ENCODE measurements around the gene CFAP97. TPM values are rescaled to one million over a fixed set of nuclear protein-coding genes. Genes with fewer than 3 reads are reported as not detected.

The CFAP97 gene
- total and polyA plus RNA-seq, 9 of the 15 experiments (the other 6 are each of a cell fraction or from before 2014, with no cell fraction given) = 17.3 to 57.8 (median 44.4) TPM

DNA sequence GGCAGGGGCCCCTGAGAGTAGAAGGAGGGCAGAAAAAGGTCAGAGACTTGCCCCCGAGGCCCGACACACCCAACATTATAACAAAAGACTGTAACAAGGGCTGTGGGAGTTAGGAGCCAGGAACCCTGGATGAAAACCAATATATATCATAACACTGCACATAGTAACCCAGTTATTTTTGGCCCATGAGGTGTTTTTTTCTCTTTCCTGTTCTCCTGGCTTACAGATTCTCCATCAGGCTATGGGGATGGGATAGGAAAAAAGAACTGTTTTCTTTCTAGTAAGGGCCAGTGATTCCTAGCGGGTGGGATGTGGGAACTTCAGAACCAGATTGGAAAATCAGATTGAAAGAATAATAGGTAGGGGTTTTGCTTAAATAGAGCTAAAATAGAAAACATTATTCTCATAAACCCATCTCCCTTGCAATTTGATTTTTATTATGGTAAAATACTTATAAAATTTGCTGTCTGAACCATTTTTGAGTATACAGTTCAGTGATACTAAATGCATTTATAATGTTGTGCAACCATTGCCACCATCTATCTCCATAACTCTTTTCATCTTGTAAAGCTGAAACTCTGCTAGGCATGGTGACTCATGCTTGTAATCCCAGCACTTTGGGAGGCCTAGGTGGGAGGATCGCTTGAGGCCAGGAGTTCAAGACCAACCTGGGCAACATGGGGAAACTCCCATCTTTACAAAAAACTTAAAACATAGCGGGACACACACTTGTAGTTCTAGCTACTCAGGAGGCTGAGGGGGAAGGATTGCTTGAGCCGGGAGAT is 39.1 kb upstream of the CFAP97 start (continued):
- TF ChIP-seq, protein P1, sequence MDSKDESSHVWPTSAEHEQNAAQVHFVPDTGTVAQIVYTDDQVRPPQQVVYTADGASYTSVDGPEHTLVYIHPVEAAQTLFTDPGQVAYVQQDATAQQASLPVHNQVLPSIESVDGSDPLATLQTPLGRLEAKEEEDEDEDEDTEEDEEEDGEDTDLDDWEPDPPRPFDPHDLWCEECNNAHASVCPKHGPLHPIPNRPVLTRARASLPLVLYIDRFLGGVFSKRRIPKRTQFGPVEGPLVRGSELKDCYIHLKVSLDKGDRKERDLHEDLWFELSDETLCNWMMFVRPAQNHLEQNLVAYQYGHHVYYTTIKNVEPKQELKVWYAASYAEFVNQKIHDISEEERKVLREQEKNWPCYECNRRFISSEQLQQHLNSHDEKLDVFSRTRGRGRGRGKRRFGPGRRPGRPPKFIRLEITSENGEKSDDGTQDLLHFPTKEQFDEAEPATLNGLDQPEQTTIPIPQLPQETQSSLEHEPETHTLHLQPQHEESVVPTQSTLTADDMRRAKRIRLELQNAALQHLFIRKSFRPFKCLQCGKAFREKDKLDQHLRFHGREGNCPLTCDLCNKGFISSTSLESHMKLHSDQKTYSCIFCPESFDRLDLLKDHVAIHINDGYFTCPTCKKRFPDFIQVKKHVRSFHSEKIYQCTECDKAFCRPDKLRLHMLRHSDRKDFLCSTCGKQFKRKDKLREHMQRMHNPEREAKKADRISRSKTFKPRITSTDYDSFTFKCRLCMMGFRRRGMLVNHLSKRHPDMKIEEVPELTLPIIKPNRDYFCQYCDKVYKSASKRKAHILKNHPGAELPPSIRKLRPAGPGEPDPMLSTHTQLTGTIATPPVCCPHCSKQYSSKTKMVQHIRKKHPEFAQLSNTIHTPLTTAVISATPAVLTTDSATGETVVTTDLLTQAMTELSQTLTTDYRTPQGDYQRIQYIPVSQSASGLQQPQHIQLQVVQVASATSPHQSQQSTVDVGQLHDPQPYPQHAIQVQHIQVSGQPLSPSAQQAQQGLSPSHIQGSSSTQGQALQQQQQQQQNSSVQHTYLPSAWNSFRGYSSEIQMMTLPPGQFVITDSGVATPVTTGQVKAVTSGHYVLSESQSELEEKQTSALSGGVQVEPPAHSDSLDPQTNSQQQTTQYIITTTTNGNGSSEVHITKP (IDR thresholded peaks at IDR 0.05; ENCODE audit: partially characterized antibody) = no peak
- TF ChIP-seq MTF1 (CRISPR knock-in tag; IDR thresholded peaks at IDR 0.05; ENCODE audit: borderline replicate concordance) = no peak
- TF ChIP-seq ZBED1 (IDR thresholded peaks at IDR 0.05) = no peak
- TF ChIP-seq FOSL1 (tag; conservative IDR thresholded peaks at IDR 0.05) = peak; percentile 61; the same call in 1 of the 2 replicates
- no peak for TF ChIP-seq KLF6 (CRISPR knock-in tag; IDR thresholded peaks at IDR 0.05; ENCODE audit: borderline replicate concordance)
- TF ChIP-seq ZNF263 (CRISPR knock-in tag; IDR thresholded peaks at IDR 0.05; ENCODE audit: borderline replicate concordance) = no peak
- TF ChIP-seq ZBTB33 (CRISPR knock-in tag; IDR thresholded peaks at IDR 0.05) = no peak
- TF ChIP-seq CHCHD3 (CRISPR knock-in tag; IDR thresholded peaks at IDR 0.05) = no peak
- no peak for TF ChIP-seq ZEB2 (IDR thresholded peaks at IDR 0.05)
- no peak for TF ChIP-seq NCOA1 (IDR thresholded peaks at IDR 0.05; ENCODE audit: low read depth)
- peak; percentile 46; the same call in 1 of the 2 replicates for TF ChIP-seq ADNP (tag; IDR thresholded peaks at IDR 0.05)
- no peak for TF ChIP-seq DACH1 (IDR thresholded peaks at IDR 0.05; ENCODE audit: partially characterized antibody)
- TF ChIP-seq ZNF165 (CRISPR knock-in tag; IDR thresholded peaks at IDR 0.05; ENCODE audit: borderline replicate concordance) = no peak
- no peak for TF ChIP-seq RFX7 (CRISPR knock-in tag; IDR thresholded peaks at IDR 0.05)
- TF ChIP-seq, protein P2, sequence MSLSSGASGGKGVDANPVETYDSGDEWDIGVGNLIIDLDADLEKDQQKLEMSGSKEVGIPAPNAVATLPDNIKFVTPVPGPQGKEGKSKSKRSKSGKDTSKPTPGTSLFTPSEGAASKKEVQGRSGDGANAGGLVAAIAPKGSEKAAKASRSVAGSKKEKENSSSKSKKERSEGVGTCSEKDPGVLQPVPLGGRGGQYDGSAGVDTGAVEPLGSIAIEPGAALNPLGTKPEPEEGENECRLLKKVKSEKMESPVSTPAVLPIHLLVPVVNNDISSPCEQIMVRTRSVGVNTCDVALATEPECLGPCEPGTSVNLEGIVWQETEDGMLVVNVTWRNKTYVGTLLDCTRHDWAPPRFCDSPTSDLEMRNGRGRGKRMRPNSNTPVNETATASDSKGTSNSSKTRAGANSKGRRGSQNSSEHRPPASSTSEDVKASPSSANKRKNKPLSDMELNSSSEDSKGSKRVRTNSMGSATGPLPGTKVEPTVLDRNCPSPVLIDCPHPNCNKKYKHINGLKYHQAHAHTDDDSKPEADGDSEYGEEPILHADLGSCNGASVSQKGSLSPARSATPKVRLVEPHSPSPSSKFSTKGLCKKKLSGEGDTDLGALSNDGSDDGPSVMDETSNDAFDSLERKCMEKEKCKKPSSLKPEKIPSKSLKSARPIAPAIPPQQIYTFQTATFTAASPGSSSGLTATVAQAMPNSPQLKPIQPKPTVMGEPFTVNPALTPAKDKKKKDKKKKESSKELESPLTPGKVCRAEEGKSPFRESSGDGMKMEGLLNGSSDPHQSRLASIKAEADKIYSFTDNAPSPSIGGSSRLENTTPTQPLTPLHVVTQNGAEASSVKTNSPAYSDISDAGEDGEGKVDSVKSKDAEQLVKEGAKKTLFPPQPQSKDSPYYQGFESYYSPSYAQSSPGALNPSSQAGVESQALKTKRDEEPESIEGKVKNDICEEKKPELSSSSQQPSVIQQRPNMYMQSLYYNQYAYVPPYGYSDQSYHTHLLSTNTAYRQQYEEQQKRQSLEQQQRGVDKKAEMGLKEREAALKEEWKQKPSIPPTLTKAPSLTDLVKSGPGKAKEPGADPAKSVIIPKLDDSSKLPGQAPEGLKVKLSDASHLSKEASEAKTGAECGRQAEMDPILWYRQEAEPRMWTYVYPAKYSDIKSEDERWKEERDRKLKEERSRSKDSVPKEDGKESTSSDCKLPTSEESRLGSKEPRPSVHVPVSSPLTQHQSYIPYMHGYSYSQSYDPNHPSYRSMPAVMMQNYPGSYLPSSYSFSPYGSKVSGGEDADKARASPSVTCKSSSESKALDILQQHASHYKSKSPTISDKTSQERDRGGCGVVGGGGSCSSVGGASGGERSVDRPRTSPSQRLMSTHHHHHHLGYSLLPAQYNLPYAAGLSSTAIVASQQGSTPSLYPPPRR (CRISPR knock-in tag; IDR thresholded peaks at IDR 0.05; ENCODE audit: borderline replicate concordance) = no peak
- 0 out of 2 replicates have a peak, but pooled peaks have one; percentile 44 for TF ChIP-seq JUND (IDR thresholded peaks at IDR 0.05; ENCODE audit: borderline replicate concordance, low read depth, low read length)
- TF ChIP-seq JUND (tag; IDR thresholded peaks at IDR 0.05; ENCODE audit: borderline replicate concordance, low read depth, low read length) = peak; percentile 50; the same call in 1 of the 3 replicates
